Large intestine (tissue), 3 donors: Measurements from ENCODE around the gene SSNA1. TPM values are rescaled to one million over a fixed set of nuclear protein-coding genes. Genes with fewer than 3 reads are reported as not detected.
"Not testable (repeated sequence)": the region's sequence is repeated elsewhere in the genome, so short reads cannot be mapped to it uniquely, and the experiment has no call there.

ENCODE experiments used
- DNase-seq, 2 donors: peaks; one replicate each; pipeline versions ENCODE4 v3.0.0 to v3.0.0-alpha.2; 2013
- H3K27ac ChIP-seq: one replicate; pipeline ENCODE4 v1.5.1; 2013; ENCODE audit warnings: low read length
- H3K27me3 ChIP-seq: 2 replicates; pipeline ENCODE4 v1.6.1; 2013; ENCODE audit warnings: low read length; ENCODE audit not compliant: control insufficient read depth, insufficient read depth
- H3K36me3 ChIP-seq: 2 replicates; pipeline ENCODE4 v1.6.1; 2013; ENCODE audit warnings: low read length; ENCODE audit not compliant: control insufficient read depth, insufficient read depth
- H3K4me1 ChIP-seq: one replicate; pipeline ENCODE4 v1.6.1; 2013; ENCODE audit warnings: low read length; ENCODE audit not compliant: control insufficient read depth, insufficient read depth
- H3K4me3 ChIP-seq: one replicate; pipeline ENCODE4 v1.5.1; 2013; ENCODE audit warnings: low read length
- H3K9me3 ChIP-seq: one replicate; pipeline ENCODE4 v1.6.1; 2013; ENCODE audit warnings: mild to moderate bottlenecking, low read depth, low read length, moderate library complexity; ENCODE audit not compliant: control insufficient read depth
- WGBS: methylation state at CpG from one replicate; pipeline ENCODE4 v1.1.5; 2013; ENCODE audit warnings: low lambda C conversion rate; ENCODE audit not compliant: insufficient coverage; 5-methylcytosine and 5-hydroxymethylcytosine counted together
- polyA plus RNA-seq: library from polyadenylated mRNA; unstranded; fragments of 120-200 nt; gene quantifications from one replicate; pipeline ENCODE4 v1.2.1, GENCODE V29; 2013

Gene SSNA1
- polyA plus RNA-seq, 1 donor: 66.0 TPM

- Histone ChIP-seq H3K4me1 (peaks cover 71% of the 10 kb centered on the region), H3K27ac (peak overlapping the region; percentile 95), H3K36me3 (peaks cover 18% of the 10 kb centered on the region), H3K4me3 (peak overlapping the region; percentile 80), H3K27me3 (no peaks in the 10 kb centered on the region), H3K9me3 (peaks cover 24% of the 10 kb centered on the region)
- no CpG with 5 or more reads among the region's 18 CpGs for WGBS
- peak in 1 of 2 donors; percentile 28 for DNase-seq
These were observed 46.4 kb downstream of the SSNA1 start for GRCh38 chr9:137234758-137235423.

- no CpG with 5 or more reads among the region's 35 CpGs for whole genome bisulfite sequencing
- peak overlapping the region; percentile 80 for H3K4me3 ChIP-seq
- H3K9me3 ChIP-seq: peaks cover 24% of the 10 kb centered on the region
- H3K27ac ChIP-seq: peak overlapping the region; percentile 95
- no peaks in the 10 kb centered on the region for H3K27me3 ChIP-seq
- H3K4me1 ChIP-seq: peaks cover 63% of the 10 kb centered on the region
- peaks cover 18% of the 10 kb centered on the region for H3K36me3 ChIP-seq
- DNase-seq: peak in 1 of 2 donors; percentile 68
These were observed 47.2 kb downstream of the SSNA1 start for GRCh38 chr9:137235424-137236237.

GRCh38 chr9:137236238-137236935 lies 47.9 kb downstream of the SSNA1 start:
- WGBS: no CpG with 5 or more reads among the region's 31 CpGs
- peaks cover 56% of the 10 kb centered on the region for H3K4me1 ChIP-seq
- H3K9me3 ChIP-seq: peaks cover 24% of the 10 kb centered on the region
- no peaks in the 10 kb centered on the region for H3K27me3 ChIP-seq
- peak; percentile 97 to 98 for DNase-seq
- peak overlapping the region; percentile 95 for H3K27ac ChIP-seq
- H3K36me3 ChIP-seq: peaks cover 18% of the 10 kb centered on the region
- H3K4me3 ChIP-seq: peak overlapping the region; percentile 80

GRCh38 chr9:137236936-137237421 lies 48.5 kb downstream of the SSNA1 start:
- peak overlapping the region; percentile 60 for H3K4me3 ChIP-seq
- peaks cover 15% of the 10 kb centered on the region for H3K36me3 ChIP-seq
- H3K9me3 ChIP-seq: peaks cover 24% of the 10 kb centered on the region
- H3K4me1 ChIP-seq: peaks cover 50% of the 10 kb centered on the region
- peak overlapping the region; percentile 95 for H3K27ac ChIP-seq
- H3K27me3 ChIP-seq: no peaks in the 10 kb centered on the region
- DNase-seq: no peak
- WGBS: no CpG with 5 or more reads among the region's 11 CpGs

DNA sequence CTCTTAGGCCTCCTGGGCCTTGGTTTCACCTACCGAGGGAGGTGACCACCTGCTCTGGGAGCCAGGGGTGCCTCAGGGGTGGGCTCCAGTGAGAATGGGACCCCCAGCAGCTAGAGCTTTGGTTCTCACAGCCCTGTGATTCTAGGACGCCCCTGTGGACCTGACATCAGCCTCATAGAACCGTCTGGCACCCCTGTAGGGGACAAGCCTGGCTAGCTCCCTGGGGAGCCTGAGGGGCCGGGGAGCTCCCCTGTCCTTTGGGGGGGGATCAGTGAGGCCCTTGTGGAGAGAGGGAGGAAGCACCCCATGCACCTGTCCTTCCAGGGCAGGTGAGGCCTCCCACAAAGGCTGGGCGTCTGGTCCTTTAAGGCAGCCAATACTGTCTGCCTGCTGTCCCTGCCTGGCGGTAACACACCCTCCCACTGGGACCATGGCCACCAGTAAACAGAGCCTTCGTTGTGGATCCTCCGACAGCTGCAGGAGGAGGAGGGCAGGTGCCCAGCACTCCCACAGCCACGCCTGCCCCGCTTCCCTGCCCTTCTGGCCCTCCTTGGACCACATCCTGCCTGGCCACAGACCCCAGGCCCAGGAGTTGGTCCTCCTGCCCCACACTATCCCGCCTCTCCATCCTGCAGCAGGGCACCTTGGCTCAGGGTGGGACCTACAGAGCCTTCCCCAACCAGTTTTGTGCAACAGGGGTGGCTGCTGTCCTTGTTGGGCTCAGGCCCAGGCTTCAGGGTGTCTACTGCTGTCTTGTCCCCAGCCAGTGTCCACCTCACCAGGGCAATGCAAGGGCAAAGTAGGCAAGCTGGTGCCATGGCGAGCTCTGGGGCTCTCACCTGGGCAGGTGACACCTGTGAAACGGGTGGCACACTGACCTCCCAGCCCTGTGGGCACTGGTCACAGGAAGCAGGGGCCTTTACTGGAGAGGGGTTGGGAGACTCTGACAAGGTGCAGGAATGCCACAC lies 49.6 kb downstream of the SSNA1 start:
- Histone ChIP-seq H3K9me3 (peaks cover 15% of the 10 kb centered on the region), H3K27ac (peak overlapping the region; percentile 95), H3K36me3 (peaks cover 16% of the 10 kb centered on the region), H3K27me3 (no peaks in the 10 kb centered on the region), H3K4me3 (peak overlapping the region; percentile 60), H3K4me1 (peaks cover 47% of the 10 kb centered on the region)
- DNase-seq: peak; percentile 72 to 79
- WGBS: no CpG with 5 or more reads among the region's 13 CpGs

GRCh38 chr9:137239541-137240200 lies 51.2 kb downstream of the SSNA1 start:
- no CpG with 5 or more reads among the region's 27 CpGs for WGBS
- H3K4me1 ChIP-seq: peaks cover 61% of the 10 kb centered on the region

More at GRCh38 chr9:137239541-137240200, 51.2 kb downstream of the SSNA1 start:
- peaks cover 24% of the 10 kb centered on the region for H3K36me3 ChIP-seq
- H3K9me3 ChIP-seq, DNase-seq, H3K27me3 ChIP-seq: not testable (repeated sequence)
- peak overlapping the region; percentile 67 for H3K4me3 ChIP-seq
- peak overlapping the region; percentile 96 for H3K27ac ChIP-seq

Other genes starting within 250 kb of the SSNA1 start
- gene FBXW5, start 243.9 kb upstream of the SSNA1 start, polyA plus RNA-seq: 86.8 TPM
- gene C8G, start 243.4 kb upstream of the SSNA1 start, polyA plus RNA-seq: 36.0 TPM
- 121 TPM for gene LCN12, start 236.4 kb upstream of the SSNA1 start, polyA plus RNA-seq
- 4.6 TPM for gene PTGDS, start 211.2 kb upstream of the SSNA1 start, polyA plus RNA-seq
- 0.09 TPM for gene LCNL1, start 205.7 kb upstream of the SSNA1 start, polyA plus RNA-seq
- gene PAXX, start 196.3 kb upstream of the SSNA1 start, polyA plus RNA-seq: 38.9 TPM
- 3.6 TPM for gene CLIC3, start 192.1 kb upstream of the SSNA1 start, polyA plus RNA-seq
- gene ABCA2, start 160.4 kb upstream of the SSNA1 start, polyA plus RNA-seq: 25.3 TPM
- gene FUT7, start 156.6 kb upstream of the SSNA1 start, polyA plus RNA-seq: 0.69 TPM
- 42.7 TPM for gene NPDC1, start 142.5 kb upstream of the SSNA1 start, polyA plus RNA-seq
- 9.9 TPM for gene ENTPD2, start 134.6 kb upstream of the SSNA1 start, polyA plus RNA-seq
- 12.1 TPM for gene SAPCD2, start 118.1 kb upstream of the SSNA1 start, polyA plus RNA-seq
- 32.4 TPM for gene UAP1L1, start 111.2 kb upstream of the SSNA1 start, polyA plus RNA-seq
- gene MAN1B1, start 101.7 kb upstream of the SSNA1 start, polyA plus RNA-seq: 39.5 TPM
- gene DPP7, start 73.9 kb upstream of the SSNA1 start, polyA plus RNA-seq: 196 TPM
- gene GRIN1, start 49.5 kb upstream of the SSNA1 start, polyA plus RNA-seq: 2.6 TPM
- 12.0 TPM for gene LRRC26, start 18.6 kb upstream of the SSNA1 start, polyA plus RNA-seq
- not detected for gene TMEM210, start 16.6 kb upstream of the SSNA1 start, polyA plus RNA-seq
- 47.0 TPM for gene ANAPC2, start 116 bp upstream of the SSNA1 start, polyA plus RNA-seq
- gene TPRN, start 12.1 kb downstream of the SSNA1 start, polyA plus RNA-seq: 32.1 TPM
- 33.1 TPM for gene TMEM203, start 17.0 kb downstream of the SSNA1 start, polyA plus RNA-seq
- 12.1 TPM for gene NDOR1, start 17.0 kb downstream of the SSNA1 start, polyA plus RNA-seq
- gene RNF208, start 33.6 kb downstream of the SSNA1 start, polyA plus RNA-seq: 11.0 TPM
- 71.7 TPM for gene CYSRT1, start 36.5 kb downstream of the SSNA1 start, polyA plus RNA-seq
- gene RNF224, start 38.8 kb downstream of the SSNA1 start, polyA plus RNA-seq: 87.5 TPM
- gene SLC34A3, start 42.2 kb downstream of the SSNA1 start, polyA plus RNA-seq: 36.9 TPM
- gene TUBB4B, start 52.6 kb downstream of the SSNA1 start, polyA plus RNA-seq: 402 TPM
- gene STPG3, start 62.6 kb downstream of the SSNA1 start, polyA plus RNA-seq: 3.4 TPM
- 45.9 TPM for gene NELFB, start 66.7 kb downstream of the SSNA1 start, polyA plus RNA-seq
- 18.4 TPM for gene TOR4A, start 89.0 kb downstream of the SSNA1 start, polyA plus RNA-seq
- gene NRARP, start 113.6 kb downstream of the SSNA1 start, polyA plus RNA-seq: 32.4 TPM
- 36.5 TPM for gene EXD3, start 234.5 kb downstream of the SSNA1 start, polyA plus RNA-seq
- 11.8 TPM for gene NOXA1, start 234.7 kb downstream of the SSNA1 start, polyA plus RNA-seq